HG03439 (cell line): ENCODE data around the gene VPS13D.
A peak's percentile ranks its signal among the peaks of the same experiment; 100 is the strongest.

Source experiments
- ATAC-seq: cut with Tn5 transposase; IDR thresholded peaks from one replicate; pipeline ENCODE4 v1.9.1; 2021; ENCODE audit warnings: mild to moderate bottlenecking, moderate library complexity; ENCODE audit not compliant: unreplicated experiment

The VPS13D gene

GRCh38 chr1:12229835-12230548, at the start of gene VPS13D:
VPS13D (plus strand) TSS chr1:12230030; CDS start chr1:12234267, 4,237 bp downstream.
- ATAC-seq: peak; percentile 76

- ATAC-seq: no peak
Measured at GRCh38 chr1:12180315-12180714, 49.5 kb upstream of the VPS13D start.

- ATAC-seq: no peak
Measured at GRCh38 chr1:12180903-12181302, 48.9 kb upstream of the VPS13D start.

GRCh38 chr1:12181568-12181967, 48.3 kb upstream of the VPS13D start:
- ATAC-seq: no peak

- ATAC-seq: no peak
Measured at GRCh38 chr1:12182410-12182984, 47.3 kb upstream of the VPS13D start.

GRCh38 chr1:12183095-12183794, 46.6 kb upstream of the VPS13D start:
- no peak for ATAC-seq

GRCh38 chr1:12184008-12184681, 45.7 kb upstream of the VPS13D start:
- ATAC-seq: no peak

GRCh38 chr1:12185036-12185917, 44.6 kb upstream of the VPS13D start:
- no peak for ATAC-seq

GRCh38 chr1:12185918-12186678, 43.7 kb upstream of the VPS13D start:
- no peak for ATAC-seq

- ATAC-seq: no peak
Measured at GRCh38 chr1:12186679-12186985, 43.2 kb upstream of the VPS13D start.

GRCh38 chr1:12188115-12188514, 41.7 kb upstream of the VPS13D start:
- ATAC-seq: no peak

- ATAC-seq: no peak
Measured at GRCh38 chr1:12188657-12189327, 41.0 kb upstream of the VPS13D start.

GRCh38 chr1:12189328-12189682, 40.5 kb upstream of the VPS13D start:
- ATAC-seq: no peak

GRCh38 chr1:12191242-12192032, 38.4 kb upstream of the VPS13D start:
- ATAC-seq: no peak

- no peak for ATAC-seq
Measured at GRCh38 chr1:12194666-12195216, 35.1 kb upstream of the VPS13D start.

GRCh38 chr1:12195416-12195815, 34.4 kb upstream of the VPS13D start:
- ATAC-seq: no peak

GRCh38 chr1:12196641-12197482, 33.0 kb upstream of the VPS13D start:
- no peak for ATAC-seq

GRCh38 chr1:12197483-12197880, 32.3 kb upstream of the VPS13D start:
- no peak for ATAC-seq
